ENCODE data around the gene PLCL2.

The PLCL2 gene

DNA sequence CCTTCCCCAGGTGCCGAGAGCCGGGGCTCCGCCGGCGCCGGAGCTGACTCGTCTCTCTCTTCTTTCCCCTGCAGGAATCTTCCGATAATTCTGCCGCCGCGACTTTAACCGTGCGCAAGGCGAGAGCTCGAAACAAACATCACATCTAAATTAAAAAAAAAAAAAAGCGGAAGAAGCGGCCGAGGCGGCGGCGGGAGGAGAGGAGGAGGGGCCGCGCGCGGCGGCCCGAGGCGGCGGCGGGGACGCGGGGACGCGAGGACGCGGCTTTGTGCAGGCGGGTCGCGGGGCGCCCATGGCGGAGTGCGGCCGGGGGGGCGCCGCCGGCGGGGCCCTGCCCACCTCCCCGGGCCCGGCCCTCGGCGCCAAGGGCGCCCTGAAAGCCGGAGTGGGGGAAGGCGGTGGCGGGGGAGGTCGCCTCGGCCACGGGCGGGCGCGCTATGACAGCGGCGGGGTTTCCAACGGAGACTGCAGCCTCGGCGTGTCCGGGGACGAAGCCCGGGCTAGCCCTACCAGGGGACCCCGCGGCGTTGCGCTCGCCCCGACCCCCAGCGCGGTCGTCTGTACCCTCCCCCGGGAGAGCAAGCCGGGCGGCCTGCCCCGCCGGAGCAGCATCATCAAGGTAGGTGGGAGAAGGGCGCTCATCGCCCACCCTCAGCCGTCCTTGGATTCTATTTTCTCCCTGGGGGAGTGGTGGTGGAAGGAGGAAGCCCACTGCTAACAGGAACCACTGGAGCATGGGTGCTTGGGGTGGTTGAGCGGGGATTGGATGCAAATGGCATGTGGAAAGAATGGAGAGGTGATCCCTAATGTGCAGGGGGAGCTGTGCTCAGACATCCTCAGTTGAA, at the start of gene PLCL2:
PLCL2 (plus strand) TSS at position 208 of the 845 bp plus-strand sequence; CDS start at position 293, 85 bp downstream.
- DNase-seq: no peak

DNA sequence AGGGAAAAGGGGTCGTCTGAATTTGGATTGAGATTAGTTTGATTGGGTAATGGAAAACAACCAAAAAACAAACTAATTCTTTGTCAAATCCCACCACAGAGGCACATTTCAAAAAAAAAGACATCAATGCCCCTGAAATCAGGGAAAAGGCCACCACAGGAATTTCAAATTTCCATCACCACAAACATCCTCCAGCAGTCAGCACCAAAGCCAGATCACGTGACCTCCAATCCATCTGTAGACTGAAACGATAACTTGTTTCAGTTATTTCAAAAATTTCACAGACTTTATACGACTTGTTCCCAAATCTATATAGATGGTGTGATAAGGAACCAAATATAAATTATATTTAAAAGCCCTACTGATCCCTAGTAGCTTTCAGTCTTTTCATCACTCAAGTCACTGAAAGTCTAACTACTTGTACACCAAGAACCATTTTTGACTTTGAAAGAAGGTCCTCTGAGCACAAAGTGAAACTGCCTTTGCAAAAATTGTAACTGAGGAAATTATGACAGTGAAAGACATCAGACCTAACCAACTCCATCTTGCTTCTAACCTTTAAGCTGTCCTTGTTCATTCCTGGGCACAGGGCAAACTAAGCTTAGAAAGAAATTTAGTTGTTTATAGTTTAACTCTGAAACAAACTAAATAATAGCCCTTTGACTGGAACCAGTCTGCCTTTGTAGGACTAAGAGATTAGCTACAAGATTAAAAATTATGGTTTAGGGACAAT, 48.1 kb upstream of the PLCL2 start:
- no peak for DNase-seq

DNA sequence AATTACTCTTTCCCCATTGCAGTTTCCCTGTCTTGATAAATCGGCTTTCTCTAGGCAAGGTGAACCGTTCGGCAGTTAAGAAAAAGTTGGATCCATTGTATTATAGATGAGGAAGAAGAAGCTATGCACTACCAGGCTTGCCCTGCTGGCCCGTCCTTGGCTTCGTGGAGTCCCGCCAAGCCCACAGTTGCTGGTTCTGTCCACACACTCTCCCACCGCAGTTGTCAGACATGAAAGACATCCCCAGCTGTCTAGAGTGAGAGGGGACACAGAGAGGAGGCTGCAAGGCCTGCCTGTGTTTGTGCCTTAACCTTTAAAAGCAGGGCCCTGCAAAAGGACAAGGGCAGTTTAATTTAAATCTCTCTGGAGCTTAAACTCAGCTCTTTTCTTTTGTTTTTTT, 47.2 kb upstream of the PLCL2 start:
- DNase-seq: no peak

- DNase-seq: no peak
Observed at GRCh38 chr3:16838561-16838960, 46.2 kb upstream of the PLCL2 start.

GRCh38 chr3:16839271-16840100, 45.3 kb upstream of the PLCL2 start:
- no peak for DNase-seq

- DNase-seq: no peak
Observed at GRCh38 chr3:16840101-16840424, 44.7 kb upstream of the PLCL2 start.

- no peak for DNase-seq
Observed at GRCh38 chr3:16841041-16841753, 43.6 kb upstream of the PLCL2 start.

- DNase-seq: no peak
Observed at GRCh38 chr3:16841904-16842271, 42.9 kb upstream of the PLCL2 start.

DNA sequence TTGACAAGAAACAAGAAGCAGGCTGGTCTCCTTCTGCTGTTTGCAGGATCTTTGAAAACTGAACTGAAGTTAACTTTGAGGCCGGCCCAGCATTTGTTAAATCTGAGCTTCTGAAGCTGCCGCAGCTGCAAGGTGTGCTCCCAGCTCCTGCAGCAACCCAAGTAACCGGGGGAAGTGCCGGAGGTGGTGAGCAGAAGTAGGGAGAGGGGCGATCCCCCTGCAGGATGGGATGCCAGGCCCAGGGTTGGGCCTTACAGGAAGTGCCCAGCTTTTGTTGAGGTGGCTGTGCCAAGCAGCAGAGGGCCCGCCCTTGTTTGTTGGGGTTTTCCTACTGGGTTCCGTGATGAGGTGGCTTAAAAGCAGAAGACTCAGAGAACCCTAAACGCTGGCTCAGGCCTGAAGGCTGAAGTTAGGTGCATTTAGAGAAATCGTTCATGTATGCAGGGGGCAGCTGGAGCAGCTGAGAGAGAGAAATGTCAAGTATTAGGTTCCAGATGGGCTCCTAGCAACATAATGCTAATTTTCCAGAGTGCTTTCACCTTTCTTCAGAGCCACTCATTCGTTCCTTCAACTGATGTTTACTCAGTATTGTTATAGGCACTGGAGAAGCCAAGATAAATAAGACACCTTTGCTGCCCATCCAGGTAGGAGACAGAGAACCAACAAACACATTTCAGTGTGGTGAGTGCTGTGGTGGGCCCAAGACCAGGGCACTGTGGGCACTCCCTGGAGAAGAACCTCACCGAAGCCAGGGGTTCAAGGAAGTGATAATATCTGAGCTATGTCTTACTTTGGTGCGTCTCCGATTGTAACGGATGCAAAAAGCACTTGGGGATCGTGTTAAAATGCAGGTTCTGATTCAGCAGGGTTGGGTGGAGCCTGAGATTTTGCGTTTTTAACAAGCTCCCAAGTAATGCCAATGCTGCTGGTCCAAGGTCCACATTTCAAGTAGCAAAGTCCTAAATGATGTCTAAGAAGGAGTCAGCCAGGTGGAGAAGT, 42.2 kb upstream of the PLCL2 start:
- peak; percentile 16 for DNase-seq

DNA sequence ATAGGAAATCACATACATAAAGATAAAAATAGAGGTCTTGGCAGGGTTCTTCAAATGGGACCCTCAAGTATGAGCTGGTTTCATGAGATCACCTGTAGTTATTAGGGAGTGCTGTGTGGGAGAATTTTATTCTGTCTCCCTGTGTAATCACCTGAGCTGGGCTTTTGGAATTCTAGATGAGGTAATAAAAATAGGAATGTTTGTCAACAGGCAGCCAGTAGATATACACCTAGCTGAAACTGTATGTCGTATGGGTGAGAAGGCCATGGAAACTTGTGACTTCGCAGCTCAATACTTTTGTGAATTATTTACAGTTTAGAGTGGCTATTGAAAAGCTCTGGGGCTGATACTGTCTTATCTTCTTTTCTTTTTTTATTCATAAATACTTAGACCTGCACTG, 40.5 kb upstream of the PLCL2 start:
- no peak for DNase-seq

GRCh38 chr3:16844791-16845190, 40.0 kb upstream of the PLCL2 start:
- no peak for DNase-seq

GRCh38 chr3:16846373-16847080, 38.2 kb upstream of the PLCL2 start:
- no peak for DNase-seq

DNA sequence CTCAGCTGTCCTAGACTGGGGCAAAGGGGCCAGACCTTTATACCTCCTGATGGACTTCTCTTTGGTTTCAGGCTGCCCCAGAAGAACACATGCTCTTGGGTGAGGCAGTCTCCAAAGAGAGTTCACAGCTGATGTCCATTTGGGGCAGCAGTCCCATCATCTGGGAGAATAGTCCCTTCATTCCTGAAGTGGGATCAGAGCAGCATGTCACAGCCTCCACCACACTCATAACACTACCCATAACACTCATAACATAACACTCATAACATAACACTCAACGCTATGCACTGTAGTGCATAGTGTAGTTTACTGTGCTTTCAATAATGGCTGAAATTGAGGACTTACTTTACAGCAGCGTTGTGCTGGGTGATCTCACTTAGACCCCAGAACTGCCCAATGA, 36.7 kb upstream of the PLCL2 start:
- DNase-seq: no peak

GRCh38 chr3:16849229-16849628, 35.5 kb upstream of the PLCL2 start:
- peak; percentile 51 for DNase-seq

DNA sequence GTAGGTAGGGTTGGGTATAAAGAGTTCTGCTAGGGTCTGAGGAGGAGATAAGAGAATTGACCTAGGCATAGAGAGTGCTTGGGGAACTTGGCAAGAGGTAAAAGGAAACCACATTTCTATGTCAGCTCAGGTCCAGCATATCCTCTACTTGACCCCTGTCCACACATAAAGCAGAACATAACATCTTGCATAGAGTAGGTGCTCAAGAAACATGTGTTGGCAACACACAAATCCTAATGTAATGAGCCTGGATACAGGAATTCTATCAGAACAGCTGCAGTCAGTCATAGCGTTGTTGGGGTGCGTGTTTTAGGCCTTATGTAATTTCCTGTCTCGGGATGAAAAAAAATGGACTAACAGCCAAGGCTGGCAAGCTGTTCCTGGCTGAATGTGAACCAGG, 35.0 kb upstream of the PLCL2 start:
- DNase-seq: no peak

GRCh38 chr3:16855497-16855896, 29.3 kb upstream of the PLCL2 start:
- no peak for DNase-seq

GRCh38 chr3:16860234-16860633, 24.5 kb upstream of the PLCL2 start:
- no peak for DNase-seq

DNA sequence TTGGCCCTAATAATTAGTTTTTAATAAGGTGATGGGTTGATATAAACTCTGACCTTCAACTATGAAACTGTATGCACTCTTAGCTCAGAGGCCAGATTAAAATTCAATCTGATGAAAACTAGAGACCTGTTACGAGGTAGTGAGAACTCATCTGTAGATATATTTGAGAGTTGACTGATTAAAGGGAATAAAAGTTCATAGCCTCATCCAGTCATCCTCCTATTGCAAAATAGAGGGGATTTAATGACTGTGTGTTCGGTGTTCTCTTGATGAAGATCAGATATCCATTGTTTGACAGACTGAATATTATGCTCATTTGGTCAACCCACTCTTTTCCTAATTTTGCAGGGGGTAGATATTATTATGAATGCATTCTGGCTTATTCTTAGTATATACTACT, 23.3 kb upstream of the PLCL2 start:
- no peak for DNase-seq

DNA sequence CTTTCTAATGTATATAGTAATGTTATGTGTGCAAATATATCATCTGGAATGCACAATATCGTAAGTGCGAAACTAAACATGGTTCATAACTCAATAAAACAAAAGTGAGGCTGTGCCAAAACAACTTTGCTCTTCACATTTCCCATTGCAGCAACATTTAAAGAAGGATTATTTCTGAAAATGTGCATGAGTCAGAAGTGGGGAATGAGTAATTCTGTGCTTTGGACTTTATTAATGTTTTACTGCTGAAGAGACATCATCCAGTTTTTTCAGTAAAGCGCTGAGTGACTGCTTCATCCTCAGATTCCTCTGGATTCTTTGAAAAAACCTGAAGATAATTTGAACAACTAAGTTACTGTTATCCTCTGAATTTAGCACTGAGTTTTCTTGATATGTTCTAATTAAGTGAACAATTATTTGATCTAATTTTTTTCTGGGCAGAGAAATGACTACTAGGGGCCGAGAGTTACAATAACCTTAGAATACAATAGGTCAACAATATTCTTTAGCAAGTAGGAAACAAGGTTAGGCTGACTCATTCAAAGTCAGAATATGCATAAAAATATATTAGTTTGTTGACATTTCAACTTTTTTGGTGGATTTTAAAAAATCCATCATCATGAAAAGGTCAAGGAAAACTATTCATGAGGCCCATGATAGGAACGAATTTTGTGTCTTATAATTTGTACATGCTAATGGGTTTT, 20.0 kb upstream of the PLCL2 start:
- DNase-seq: no peak

DNA sequence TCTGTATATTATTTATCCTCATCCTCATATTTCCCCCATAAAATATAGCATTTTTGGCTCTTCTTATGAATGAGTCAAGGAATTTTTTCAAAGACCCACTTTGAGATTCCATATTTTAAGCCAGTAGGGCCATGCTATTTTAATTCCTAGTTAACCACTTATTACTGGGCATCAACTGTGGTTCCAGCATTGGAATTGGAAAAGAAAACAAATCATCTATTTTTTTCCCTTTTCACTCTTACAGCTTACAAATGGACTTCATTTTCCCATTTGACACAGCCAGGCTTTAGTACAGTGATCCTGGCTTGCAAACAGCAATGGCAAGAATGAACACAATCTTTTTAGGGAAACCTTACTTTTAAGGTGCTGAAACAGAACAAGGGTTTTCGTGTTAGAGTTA, 19.4 kb upstream of the PLCL2 start:
- no peak for DNase-seq

All from NCI-H748 treated with DMSO at 0.1 percent for 48 hours (cell line).